Activated CD4-positive, alpha-beta T cell treated with anti-CD3 and anti-CD28 coated beads, Interleukin-2, amount 10 ng/mL, durations not matched to agents 7 days and 5 days (primary cell): ENCODE results near the gene CRYL1. TPM values are rescaled to one million over a fixed set of nuclear protein-coding genes. Genes with fewer than 3 reads are reported as not detected.

Experiments used
- CTCF ChIA-PET: fragments of 350-600 bp; sonication (Branson Sonifier 250); formaldehyde crosslinking; loops from one replicate; lab custom pipeline; 2021; ENCODE audit warnings: antibody characterized with exemption; lab: Charles Lee
- POLR2A ChIA-PET: fragments of 350-600 bp; sonication (Branson Sonifier 250); formaldehyde crosslinking; loops from one replicate; lab custom pipeline; 2021; ENCODE audit warnings: antibody characterized with exemption; lab: Charles Lee
- DNase-seq: peaks from one replicate; pipeline ENCODE4 v3.0.0-alpha.2; 2020
- H3K27ac Mint-ChIP-seq: one replicate; pipeline ENCODE4 v1.8.0; 2021; ENCODE audit warnings: mild to moderate bottlenecking, moderate library complexity, mixed read lengths
- H3K27me3 Mint-ChIP-seq: one replicate; pipeline ENCODE4 v1.8.0; 2021; ENCODE audit warnings: mixed read lengths
- H3K36me3 Mint-ChIP-seq: one replicate; pipeline ENCODE4 v1.8.0; 2021; ENCODE audit warnings: low read depth, mixed read lengths
- H3K4me1 Mint-ChIP-seq: one replicate; pipeline ENCODE4 v1.8.0; 2021; ENCODE audit warnings: mixed read lengths
- H3K4me3 Mint-ChIP-seq: one replicate; pipeline ENCODE4 v1.8.0; 2021; ENCODE audit warnings: mild to moderate bottlenecking, moderate library complexity, mixed read lengths
- H3K9me3 Mint-ChIP-seq: one replicate; pipeline ENCODE4 v1.8.0; 2021; ENCODE audit warnings: mixed read lengths
- total RNA-seq, 2 experiments: library from RNA; stranded (reverse); gene quantifications; one replicate each; pipeline ENCODE4 v1.2.3, GENCODE V29; 2021

CRYL1 gene
- total RNA-seq, 2 experiments from 2014 or later = 10.5 to 11.7 TPM

DNA sequence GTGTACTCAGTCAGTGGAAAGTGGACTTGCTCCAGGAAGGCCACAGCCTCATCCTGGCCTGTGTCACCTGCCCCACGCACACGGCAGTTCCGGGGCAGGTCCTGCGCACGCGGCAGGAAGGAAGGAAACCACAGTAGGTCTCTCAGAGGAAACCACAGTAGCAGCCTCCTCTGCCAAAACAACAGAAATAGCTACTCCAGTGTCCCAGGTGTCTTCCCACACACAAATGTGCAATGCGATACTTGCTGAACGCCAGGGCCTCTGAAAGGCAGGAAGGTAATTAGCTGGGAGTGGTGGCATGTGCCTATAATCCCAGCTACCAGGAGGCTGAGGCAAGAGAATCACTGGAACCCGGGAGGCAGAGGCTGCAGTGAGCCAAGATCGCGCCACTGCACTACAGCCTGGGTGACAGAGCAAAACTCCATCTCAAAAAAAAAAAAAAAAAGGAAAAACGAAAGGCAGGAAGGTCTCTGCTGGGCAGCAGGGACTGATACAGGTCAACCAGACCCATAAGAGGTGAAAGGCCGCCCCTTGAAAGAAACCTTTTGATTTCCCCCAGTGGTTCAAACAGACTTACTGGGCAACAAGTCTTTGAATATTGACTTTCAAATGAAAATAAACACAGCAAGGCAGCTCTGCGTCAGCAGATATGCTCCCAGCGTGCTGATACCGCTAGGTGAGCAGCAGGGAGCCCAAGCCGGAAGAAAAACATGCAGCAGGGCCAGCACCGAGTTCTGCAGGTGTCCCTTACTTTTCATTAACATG lies 49.5 kb downstream of the CRYL1 start:
- peak; percentile 87 for DNase-seq
- ChIA-PET POLR2A (interaction anchor here (0.7 to 1.2 kb wide), 2 partner anchors 9 to 56 kb away, joined by 6 to 8 read pairs; no protein-coding TSS in a partner anchor), CTCF (interaction anchor here (0.7 to 1.5 kb wide), 4 partner anchors 16 to 279 kb away, joined by 3 to 6 read pairs (median 4); no protein-coding TSS in a partner anchor)
- H3K27ac Mint-ChIP-seq = peak overlapping the region; percentile 99
- no peaks in the 10 kb centered on the region for H3K27me3 Mint-ChIP-seq
- peaks cover 10% of the 10 kb centered on the region for H3K36me3 Mint-ChIP-seq
- H3K4me1 Mint-ChIP-seq = peaks cover 50% of the 10 kb centered on the region
- H3K9me3 Mint-ChIP-seq = no peaks in the 10 kb centered on the region
- peak overlapping the region; percentile 68 for H3K4me3 Mint-ChIP-seq

DNA sequence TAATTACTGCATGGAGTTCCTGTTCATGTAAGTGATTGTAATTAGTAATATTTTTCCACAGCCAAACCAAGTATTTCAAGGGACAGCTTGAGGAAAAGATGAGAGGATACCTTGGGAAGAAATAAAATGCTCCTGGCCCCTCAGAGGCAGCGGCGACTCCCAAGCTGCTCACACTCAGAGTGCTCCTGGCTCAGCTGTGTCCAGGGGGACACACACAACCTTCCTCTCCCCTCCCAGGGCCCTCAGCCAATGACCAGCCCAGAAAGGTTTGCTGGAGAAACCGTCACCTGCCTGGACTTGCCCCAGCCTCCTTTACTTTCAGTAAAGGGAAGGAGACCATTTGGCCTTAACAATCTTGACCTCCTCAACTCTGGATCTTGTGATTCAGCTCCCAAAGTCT lies 51.1 kb downstream of the CRYL1 start:
- peaks cover 8% of the 10 kb centered on the region for H3K36me3 Mint-ChIP-seq
- no peak for DNase-seq
- peaks cover 45% of the 10 kb centered on the region for H3K4me1 Mint-ChIP-seq
- H3K27me3 Mint-ChIP-seq = no peaks in the 10 kb centered on the region
- H3K9me3 Mint-ChIP-seq = no peaks in the 10 kb centered on the region
- ChIA-PET POLR2A (no interaction called here), CTCF (interaction anchor here (0.7 to 1.2 kb wide), 3 partner anchors 13 to 277 kb away, joined by 3 to 4 read pairs (median 3); no protein-coding TSS in a partner anchor)
- peak overlapping the region; percentile 99 for H3K27ac Mint-ChIP-seq
- no peak overlapping the region for H3K4me3 Mint-ChIP-seq

DNA sequence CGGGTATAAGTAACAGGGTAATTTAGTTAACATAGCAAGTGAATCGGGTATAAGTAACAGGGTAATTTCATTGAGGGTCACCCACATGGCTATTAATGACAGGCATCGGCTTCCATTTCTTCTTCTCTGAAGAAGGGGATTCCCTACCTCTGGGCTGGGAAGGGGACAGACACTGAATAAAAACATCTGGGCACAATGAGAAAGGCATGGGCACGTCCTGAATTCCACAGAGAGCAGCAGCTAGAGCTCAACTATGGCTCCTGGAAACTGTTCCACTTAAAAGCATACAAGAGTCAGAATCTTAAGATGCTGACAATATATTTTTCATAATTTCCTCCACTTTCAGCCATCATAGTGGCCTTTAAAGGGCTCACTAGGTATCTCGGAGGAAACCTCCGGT lies 51.8 kb downstream of the CRYL1 start:
- ChIA-PET CTCF (interaction anchor here (0.7 to 1.2 kb wide), 3 partner anchors 19 to 277 kb away, joined by 3 to 4 read pairs (median 4); no protein-coding TSS in a partner anchor), POLR2A (no interaction called here)
- DNase-seq = no peak
- Mint-ChIP-seq H3K4me1 (peaks cover 45% of the 10 kb centered on the region), H3K9me3 (no peaks in the 10 kb centered on the region), H3K27ac (peak overlapping the region; percentile 99), H3K27me3 (no peaks in the 10 kb centered on the region), H3K36me3 (peaks cover 8% of the 10 kb centered on the region), H3K4me3 (no peak overlapping the region)

DNA sequence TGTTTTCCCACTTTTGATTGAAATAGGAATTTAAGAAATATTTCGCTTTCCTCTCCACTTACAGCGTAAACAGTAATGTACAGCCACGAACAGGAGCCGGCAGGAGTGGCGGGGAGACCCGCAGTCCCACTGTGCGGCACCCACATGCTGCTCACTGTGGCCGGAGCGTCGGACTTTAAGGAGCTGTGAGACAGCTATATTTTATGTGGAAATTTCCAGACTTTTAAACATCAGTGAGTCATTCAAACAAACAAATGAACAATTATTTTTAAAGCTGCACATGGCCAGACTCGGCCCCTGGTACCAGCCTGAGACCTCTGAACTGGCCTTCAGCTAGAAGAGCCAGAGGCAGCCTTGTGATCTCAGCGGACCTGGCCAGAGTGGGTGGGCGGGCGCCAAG lies 52.5 kb downstream of the CRYL1 start:
- CTCF ChIA-PET = interaction anchor here (0.7 to 0.9 kb wide), 3 partner anchors 18 to 487 kb away, joined by 3 to 4 read pairs (median 4); no protein-coding TSS in a partner anchor
- no peaks in the 10 kb centered on the region for H3K27me3 Mint-ChIP-seq
- no peak overlapping the region for H3K27ac Mint-ChIP-seq
- H3K9me3 Mint-ChIP-seq = no peaks in the 10 kb centered on the region
- peaks cover 8% of the 10 kb centered on the region for H3K36me3 Mint-ChIP-seq
- POLR2A ChIA-PET = no interaction called here
- H3K4me3 Mint-ChIP-seq = no peak overlapping the region
- H3K4me1 Mint-ChIP-seq = peaks cover 43% of the 10 kb centered on the region
- DNase-seq = no peak

DNA sequence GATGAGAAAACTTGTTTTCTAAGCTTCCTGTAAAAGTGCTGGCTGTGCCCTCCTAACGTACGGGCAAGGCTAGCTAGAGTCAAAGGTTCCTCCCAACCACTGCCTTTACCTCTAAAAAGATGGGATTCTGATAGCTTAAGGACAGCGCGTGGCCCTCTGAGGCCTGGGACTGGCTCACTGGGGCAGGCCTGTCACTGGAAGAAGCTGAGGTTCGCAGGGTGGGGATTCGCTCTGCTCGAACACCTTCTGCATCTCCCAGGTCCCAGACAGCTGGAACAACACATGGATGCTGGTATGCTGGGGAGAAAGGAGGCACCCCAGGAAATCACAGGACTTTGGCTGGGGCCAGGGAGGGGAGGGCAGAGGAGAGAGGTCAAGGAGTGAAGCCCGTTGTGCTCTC lies 53.1 kb downstream of the CRYL1 start:
- no peak overlapping the region for H3K4me3 Mint-ChIP-seq
- H3K27me3 Mint-ChIP-seq = no peaks in the 10 kb centered on the region
- H3K27ac Mint-ChIP-seq = no peak overlapping the region
- no peak for DNase-seq
- POLR2A ChIA-PET = no interaction called here
- H3K4me1 Mint-ChIP-seq = peaks cover 43% of the 10 kb centered on the region
- no peaks in the 10 kb centered on the region for H3K9me3 Mint-ChIP-seq
- H3K36me3 Mint-ChIP-seq = peaks cover 8% of the 10 kb centered on the region
- CTCF ChIA-PET = interaction anchor here (0.7 kb wide), 2 partner anchors 68 to 486 kb away, joined by 3 to 4 read pairs; no protein-coding TSS in a partner anchor

DNA sequence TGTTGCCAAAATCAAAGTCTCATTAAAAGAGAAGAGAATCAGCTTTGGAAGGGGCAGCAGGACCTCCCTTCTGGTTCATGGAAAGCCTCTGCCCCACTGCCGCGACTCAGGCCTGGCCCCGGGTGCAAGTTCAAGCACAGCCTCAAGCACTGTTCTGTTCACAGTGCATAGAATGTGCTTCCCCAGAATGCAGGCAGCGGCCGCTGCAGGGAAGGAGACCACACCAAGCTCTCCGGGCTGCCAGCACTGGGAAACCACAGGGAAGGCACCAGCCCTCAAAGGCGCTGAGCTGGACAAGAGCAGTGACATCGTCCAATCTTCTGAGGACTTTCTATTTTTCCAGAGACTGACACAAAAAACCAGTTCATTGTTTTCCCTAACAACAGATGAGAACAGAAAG lies 55.5 kb downstream of the CRYL1 start:
- CTCF ChIA-PET = no interaction called here
- Mint-ChIP-seq H3K27ac (no peak overlapping the region), H3K4me3 (no peak overlapping the region), H3K27me3 (no peaks in the 10 kb centered on the region), H3K4me1 (peaks cover 20% of the 10 kb centered on the region), H3K9me3 (no peaks in the 10 kb centered on the region), H3K36me3 (no peaks in the 10 kb centered on the region)
- POLR2A ChIA-PET = no interaction called here
- DNase-seq = no peak

DNA sequence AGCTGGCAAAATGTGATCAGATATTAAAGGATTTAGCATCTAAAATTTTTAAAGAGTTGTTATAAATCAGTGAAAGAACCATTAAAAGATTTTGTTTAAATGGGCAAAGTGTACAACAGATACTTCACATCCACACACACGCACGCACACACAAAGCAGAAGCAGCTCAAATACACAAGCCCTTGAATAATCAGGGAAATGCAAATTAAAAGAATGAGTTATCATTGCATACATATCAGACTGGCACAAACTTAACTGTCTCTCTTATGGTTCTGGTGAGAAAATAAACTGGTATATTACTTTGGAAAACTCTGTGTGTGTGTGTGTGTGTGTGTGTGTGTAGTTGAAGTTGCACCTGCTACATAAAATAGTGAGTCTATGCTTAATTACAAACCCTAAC lies 59.3 kb downstream of the CRYL1 start:
- Mint-ChIP-seq H3K36me3 (no peaks in the 10 kb centered on the region), H3K4me3 (no peak overlapping the region), H3K4me1 (peaks cover 7% of the 10 kb centered on the region), H3K27ac (no peak overlapping the region), H3K9me3 (no peaks in the 10 kb centered on the region), H3K27me3 (no peaks in the 10 kb centered on the region)
- DNase-seq = no peak
- ChIA-PET POLR2A (no interaction called here), CTCF (no interaction called here)

DNA sequence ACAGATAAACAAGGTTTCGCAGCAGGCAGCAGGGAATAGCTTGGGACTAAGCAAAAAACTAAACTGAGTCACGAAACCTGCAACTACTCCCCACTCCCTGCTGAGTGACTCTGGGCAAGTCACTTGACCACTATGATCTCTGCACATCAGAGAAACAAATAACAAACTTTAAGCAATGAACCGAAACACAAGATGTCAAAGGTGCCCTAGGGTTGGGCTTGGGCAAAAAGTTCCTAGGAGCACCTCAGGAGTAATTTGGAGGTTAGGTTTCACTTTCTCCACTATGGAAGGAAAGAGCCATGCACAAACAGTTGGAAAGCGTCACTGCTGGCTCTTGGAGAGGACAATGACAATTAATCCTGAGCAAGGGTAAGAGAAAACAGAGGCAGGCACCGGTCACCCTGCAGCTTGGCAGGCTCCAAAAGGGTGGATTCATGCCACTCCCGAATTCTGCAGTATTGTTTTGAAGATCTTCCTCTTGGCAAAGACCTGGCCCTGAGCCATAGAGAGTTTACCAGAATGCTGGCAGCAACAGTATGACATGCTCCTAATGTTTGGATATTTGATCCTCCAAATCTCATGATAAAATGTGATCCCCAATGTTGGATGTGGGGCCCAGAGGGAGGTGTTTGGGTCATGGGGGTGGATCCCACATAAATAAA lies 60.3 kb downstream of the CRYL1 start:
- CTCF ChIA-PET = no interaction called here

DNA sequence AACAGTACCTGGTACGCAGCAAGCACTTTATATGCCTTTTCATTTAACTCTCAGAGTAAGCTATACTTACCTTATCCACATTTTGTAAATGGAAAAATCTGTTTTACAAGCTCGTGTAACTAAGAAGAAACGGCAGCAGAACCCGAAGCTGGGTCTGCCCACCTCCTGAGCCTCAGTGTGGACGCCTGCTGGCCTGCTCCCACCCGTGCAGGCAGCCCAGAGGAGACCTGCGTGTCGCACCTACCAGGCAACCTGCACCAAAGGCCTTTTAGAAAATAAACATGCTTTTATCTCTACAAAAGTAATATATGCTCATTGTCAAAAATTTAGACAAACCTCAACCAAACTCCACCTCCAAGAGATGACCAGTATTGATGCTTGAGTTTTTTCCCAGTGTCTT lies 62.7 kb downstream of the CRYL1 start:
- Mint-ChIP-seq H3K4me1 (peaks cover 19% of the 10 kb centered on the region), H3K36me3 (peaks cover 2% of the 10 kb centered on the region), H3K27ac (no peak overlapping the region), H3K27me3 (no peaks in the 10 kb centered on the region), H3K4me3 (no peak overlapping the region), H3K9me3 (peaks cover 4% of the 10 kb centered on the region)
- POLR2A ChIA-PET = no interaction called here
- DNase-seq = no peak
- CTCF ChIA-PET = no interaction called here

More for the DNA sequence above, 60.3 kb downstream of the CRYL1 start:
- Mint-ChIP-seq H3K36me3 (no peaks in the 10 kb centered on the region), H3K4me3 (no peak overlapping the region), H3K27ac (no peak overlapping the region), H3K9me3 (no peaks in the 10 kb centered on the region), H3K4me1 (peaks cover 12% of the 10 kb centered on the region), H3K27me3 (no peaks in the 10 kb centered on the region)
- POLR2A ChIA-PET = no interaction called here
- no peak for DNase-seq

DNA sequence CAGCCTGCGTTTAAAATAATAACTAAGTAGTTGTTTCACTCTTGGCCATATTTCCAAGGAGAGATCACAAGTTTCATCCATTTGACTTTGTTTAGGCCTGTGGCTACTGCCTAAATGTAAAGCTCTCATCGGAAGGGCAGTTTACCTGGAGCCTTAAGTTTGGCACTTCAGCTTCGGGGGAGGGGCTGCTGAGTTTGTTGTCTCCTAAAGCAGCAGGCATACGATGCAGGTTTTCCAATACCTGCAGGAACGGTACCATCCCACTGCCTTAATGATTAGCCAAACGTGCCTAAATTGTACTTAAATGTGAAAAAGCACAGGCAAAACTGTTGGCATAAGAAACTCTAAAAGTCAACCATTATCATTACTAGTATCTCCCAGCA lies 63.1 kb downstream of the CRYL1 start:
- Mint-ChIP-seq H3K27ac (no peak overlapping the region), H3K4me3 (no peak overlapping the region), H3K4me1 (peaks cover 23% of the 10 kb centered on the region), H3K9me3 (peaks cover 4% of the 10 kb centered on the region), H3K36me3 (peaks cover 2% of the 10 kb centered on the region), H3K27me3 (no peaks in the 10 kb centered on the region)
- DNase-seq = no peak
- CTCF ChIA-PET = no interaction called here
- POLR2A ChIA-PET = no interaction called here

DNA sequence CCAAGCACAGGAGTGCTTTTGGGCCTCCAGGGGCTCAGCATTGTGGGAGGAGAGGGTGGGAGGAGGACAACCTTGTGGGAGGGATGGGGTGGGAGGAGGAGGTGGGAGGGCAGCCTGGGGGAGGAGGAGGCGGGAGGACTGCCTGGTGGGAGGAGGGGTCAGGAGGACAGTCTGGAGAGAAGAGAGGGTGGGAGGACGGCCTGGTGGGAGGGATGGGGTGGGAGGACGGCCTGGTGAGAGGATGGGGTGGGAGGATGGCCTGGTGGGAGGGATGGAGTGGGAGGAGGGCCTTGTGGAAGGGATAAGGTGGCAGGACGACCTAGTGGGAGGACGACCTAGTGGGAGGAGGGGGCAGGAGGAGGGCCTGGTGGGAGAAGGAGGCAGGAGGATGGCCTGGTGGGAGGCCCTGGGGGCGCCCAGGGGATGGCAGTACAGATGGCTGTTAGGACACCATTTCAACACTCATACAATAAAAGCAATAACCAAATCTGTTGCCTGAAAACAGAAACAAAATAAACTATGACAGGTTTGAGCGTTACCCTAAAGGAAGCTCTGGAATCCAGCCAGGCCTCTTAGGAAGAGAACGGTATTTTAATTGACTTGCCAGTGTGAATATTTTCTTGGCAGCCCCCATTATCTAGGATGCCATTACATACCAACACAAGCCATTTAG lies 63.7 kb downstream of the CRYL1 start:
- Mint-ChIP-seq H3K4me3 (no peak overlapping the region), H3K27ac (no peak overlapping the region), H3K36me3 (peaks cover 2% of the 10 kb centered on the region), H3K27me3 (no peaks in the 10 kb centered on the region), H3K9me3 (peaks cover 4% of the 10 kb centered on the region), H3K4me1 (peaks cover 24% of the 10 kb centered on the region)
- no peak for DNase-seq
- ChIA-PET CTCF (interaction anchor here (1.1 kb wide), 1 partner anchor 13 kb away, joined by 3 read pairs; no protein-coding TSS in a partner anchor), POLR2A (no interaction called here)

DNA sequence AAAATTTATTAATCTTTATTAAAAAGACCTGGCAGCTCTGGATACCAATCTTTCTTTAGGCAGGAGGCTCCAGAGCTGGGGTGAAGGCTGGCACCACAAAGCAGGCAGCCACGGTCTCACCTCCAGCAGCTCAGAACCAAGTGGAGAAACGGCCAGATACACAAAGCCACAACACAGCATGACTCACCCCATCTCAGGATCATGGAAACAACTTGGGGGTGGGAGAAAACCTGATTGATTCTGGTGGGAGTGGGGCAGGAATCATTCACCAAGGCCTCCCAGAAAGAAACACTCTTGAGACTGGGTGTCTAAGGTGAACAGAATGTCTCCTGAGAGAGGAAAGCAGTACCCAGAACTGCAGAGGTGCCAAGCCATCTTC lies 64.2 kb downstream of the CRYL1 start:
- no peak overlapping the region for H3K4me3 Mint-ChIP-seq

More for the DNA sequence above, 64.2 kb downstream of the CRYL1 start:
- DNase-seq = no peak
- Mint-ChIP-seq H3K27ac (peak overlapping the region; percentile 76), H3K9me3 (peaks cover 4% of the 10 kb centered on the region), H3K4me1 (peaks cover 24% of the 10 kb centered on the region), H3K27me3 (no peaks in the 10 kb centered on the region), H3K36me3 (peaks cover 2% of the 10 kb centered on the region)
- CTCF ChIA-PET = interaction anchor here (1.1 kb wide), 1 partner anchor 13 kb away, joined by 3 read pairs; no protein-coding TSS in a partner anchor
- POLR2A ChIA-PET = no interaction called here
